MM.1S (cell line): ENCODE data around the gene SORBS2.
"Not testable (repeated sequence)": the region's sequence is repeated elsewhere in the genome, so short reads cannot be mapped to it uniquely, and the experiment has no call there.

Experiments
- DNase-seq: peaks from one replicate; pipeline ENCODE4 v3.0.0-alpha.2; 2015
- H2AFZ ChIP-seq: fragments of 300-600 bp; sonication (generic); 2 replicates; pipeline ENCODE4 v1.6.0; 2016; ENCODE audit warnings: antibody characterized with exemption, low read length
- H3F3A ChIP-seq: fragments of 300-600 bp; sonication (generic); 2 replicates; pipeline ENCODE4 v1.6.1; 2016; ENCODE audit warnings: mild to moderate bottlenecking, antibody characterized with exemption, low read length, moderate library complexity, mixed read lengths; ENCODE audit not compliant: insufficient read depth
- H3K27ac ChIP-seq: fragments of 300-600 bp; sonication (generic); 2 replicates; pipeline ENCODE4 v1.5.1; 2016; ENCODE audit warnings: mild to moderate bottlenecking, low read length
- H3K27me3 ChIP-seq: fragments of 300-600 bp; sonication (generic); replicated peaks from 2 replicates; pipeline ENCODE4 v1.6.0; 2016; ENCODE audit warnings: low read length; ENCODE audit not compliant: insufficient read depth
- H3K36me3 ChIP-seq: fragments of 300-600 bp; sonication (generic); replicated peaks from 2 replicates; pipeline ENCODE4 v1.6.1; 2016; ENCODE audit warnings: mild to moderate bottlenecking, low read length, mixed read lengths; ENCODE audit not compliant: insufficient read depth
- H3K4me1 ChIP-seq: fragments of 300-600 bp; sonication (generic); 2 replicates; pipeline ENCODE4 v1.6.1; 2016; ENCODE audit warnings: low read length, mixed read lengths
- H3K4me2 ChIP-seq: fragments of 300-600 bp; sonication (generic); 2 replicates; pipeline ENCODE4 v1.6.0; 2016; ENCODE audit warnings: low read depth, low read length
- H3K4me3 ChIP-seq: fragments of 300-600 bp; sonication (generic); 2 replicates; pipeline ENCODE4 v1.5.1; 2016; ENCODE audit warnings: low read length, mixed read lengths
- H3K79me2 ChIP-seq: fragments of 300-600 bp; sonication (generic); 2 replicates; pipeline ENCODE4 v1.6.1; 2016; ENCODE audit warnings: mixed run types, low read length, mixed read lengths
- H3K9ac ChIP-seq: fragments of 300-600 bp; sonication (generic); 2 replicates; pipeline ENCODE4 v1.6.1; 2016; ENCODE audit warnings: low read length, mixed read lengths
- H3K9me2 ChIP-seq: fragments of 300-600 bp; sonication (generic); replicated peaks from 2 replicates; pipeline ENCODE4 v1.6.1; 2016; ENCODE audit warnings: mild to moderate bottlenecking, low read length, mixed read lengths; ENCODE audit not compliant: insufficient read depth
- H3K9me3 ChIP-seq: fragments of 300-600 bp; sonication (generic); replicated peaks from 2 replicates; pipeline ENCODE4 v1.6.1; 2016; ENCODE audit warnings: mild to moderate bottlenecking, low read length, mixed read lengths; ENCODE audit not compliant: insufficient read depth
- H4K20me1 ChIP-seq: fragments of 300-600 bp; sonication (generic); 2 replicates; pipeline ENCODE4 v1.6.1; 2016; ENCODE audit warnings: mild to moderate bottlenecking, low read length, moderate library complexity, mixed read lengths; ENCODE audit not compliant: insufficient read depth
- CTCF ChIP-seq: fragments of 300-600 bp; sonication (generic); IDR thresholded peaks from 2 replicates; pipeline ENCODE4 v1.5.1; 2016; ENCODE audit warnings: antibody characterized with exemption, low read length, mixed read lengths
- EZH2 ChIP-seq: fragments of 300-600 bp; sonication (generic); optimal IDR thresholded peaks from 2 replicates; pipeline ENCODE3; 2017; ENCODE audit warnings: low read depth, mild to moderate bottlenecking, antibody characterized with exemption, low read length, mixed read lengths
- EZH2phosphoT487 ChIP-seq: fragments of 300-600 bp; sonication (generic); IDR thresholded peaks from 2 replicates; pipeline ENCODE4 v1.6.1; 2018; ENCODE audit warnings: antibody characterized with exemption, low read length

Gene SORBS2

GRCh38 chr4:185716141-185716551 is 95.8 kb downstream of the SORBS2 start:
- Histone ChIP-seq H3K9me2 (no peaks in the 10 kb centered on the region), H3K27ac (no peak overlapping the region), H3K79me2 (no peaks in the 10 kb centered on the region), H3K4me1 (no peaks in the 10 kb centered on the region), H3K9ac (no peak overlapping the region), H2AFZ (no peak overlapping the region), H3K36me3 (no peaks in the 10 kb centered on the region), H3F3A (no peaks in the 10 kb centered on the region), H3K4me2 (no peak overlapping the region), H4K20me1 (no peaks in the 10 kb centered on the region), H3K4me3 (no peak overlapping the region), H3K27me3 (no peaks in the 10 kb centered on the region), H3K9me3 (no peaks in the 10 kb centered on the region)
- DNase-seq: no peak
- TF ChIP-seq EZH2phosphoT487: no peak

GRCh38 chr4:185714524-185714923 is 97.5 kb downstream of the SORBS2 start:
- H3K27me3 ChIP-seq, H3K36me3 ChIP-seq, H3F3A ChIP-seq, H3K4me3 ChIP-seq, H3K27ac ChIP-seq, H3K9me2 ChIP-seq, DNase-seq, H4K20me1 ChIP-seq, H2AFZ ChIP-seq, H3K9me3 ChIP-seq, H3K9ac ChIP-seq, H3K4me1 ChIP-seq, H3K4me2 ChIP-seq, H3K79me2 ChIP-seq: not testable (repeated sequence)

DNA sequence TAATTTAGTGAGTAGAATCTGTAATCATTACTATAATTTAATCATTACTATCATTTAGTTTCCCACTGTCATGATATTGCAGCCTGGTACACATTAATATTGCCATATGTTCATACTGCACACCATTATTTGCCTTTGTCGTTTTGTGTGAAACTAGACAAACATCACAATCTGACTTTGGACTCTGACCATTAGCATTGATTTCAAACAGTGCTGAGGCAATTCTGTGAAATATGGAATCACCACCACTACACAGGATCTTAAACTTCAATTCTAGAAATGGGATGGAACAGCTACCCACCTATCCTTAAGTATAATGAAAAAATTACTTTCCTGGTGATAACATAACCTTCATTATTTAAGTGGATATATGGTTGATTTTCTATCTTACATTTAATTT is 98.3 kb downstream of the SORBS2 start:
- no peaks in the 10 kb centered on the region for H3K9me2 ChIP-seq
- no peak for DNase-seq
- TF ChIP-seq EZH2 (no peak), CTCF (no peak), EZH2phosphoT487 (no peak)
- H3K27me3 ChIP-seq: no peaks in the 10 kb centered on the region
- no peak overlapping the region for H3K27ac ChIP-seq
- H3K4me3 ChIP-seq: no peak overlapping the region
- H3F3A ChIP-seq: no peaks in the 10 kb centered on the region
- H3K9ac ChIP-seq: no peak overlapping the region
- H4K20me1 ChIP-seq: no peaks in the 10 kb centered on the region
- no peak overlapping the region for H2AFZ ChIP-seq
- no peaks in the 10 kb centered on the region for H3K36me3 ChIP-seq
- no peak overlapping the region for H3K4me2 ChIP-seq
- no peaks in the 10 kb centered on the region for H3K9me3 ChIP-seq
- no peaks in the 10 kb centered on the region for H3K79me2 ChIP-seq
- H3K4me1 ChIP-seq: no peaks in the 10 kb centered on the region

GRCh38 chr4:185713272-185713671 is 98.7 kb downstream of the SORBS2 start:
- H3K36me3 ChIP-seq: no peaks in the 10 kb centered on the region
- H3K27ac ChIP-seq: no peak overlapping the region
- no peaks in the 10 kb centered on the region for H3K9me3 ChIP-seq
- TF ChIP-seq EZH2: no peak
- no peaks in the 10 kb centered on the region for H3K4me1 ChIP-seq
- H3K9me2 ChIP-seq: no peaks in the 10 kb centered on the region
- H3F3A ChIP-seq: no peaks in the 10 kb centered on the region
- H3K27me3 ChIP-seq: no peaks in the 10 kb centered on the region
- no peak for DNase-seq
- H4K20me1 ChIP-seq: no peaks in the 10 kb centered on the region
- H3K4me3 ChIP-seq: no peak overlapping the region
- H3K4me2 ChIP-seq: no peak overlapping the region
- H3K79me2 ChIP-seq: no peaks in the 10 kb centered on the region
- no peak overlapping the region for H3K9ac ChIP-seq
- no peak overlapping the region for H2AFZ ChIP-seq

DNA sequence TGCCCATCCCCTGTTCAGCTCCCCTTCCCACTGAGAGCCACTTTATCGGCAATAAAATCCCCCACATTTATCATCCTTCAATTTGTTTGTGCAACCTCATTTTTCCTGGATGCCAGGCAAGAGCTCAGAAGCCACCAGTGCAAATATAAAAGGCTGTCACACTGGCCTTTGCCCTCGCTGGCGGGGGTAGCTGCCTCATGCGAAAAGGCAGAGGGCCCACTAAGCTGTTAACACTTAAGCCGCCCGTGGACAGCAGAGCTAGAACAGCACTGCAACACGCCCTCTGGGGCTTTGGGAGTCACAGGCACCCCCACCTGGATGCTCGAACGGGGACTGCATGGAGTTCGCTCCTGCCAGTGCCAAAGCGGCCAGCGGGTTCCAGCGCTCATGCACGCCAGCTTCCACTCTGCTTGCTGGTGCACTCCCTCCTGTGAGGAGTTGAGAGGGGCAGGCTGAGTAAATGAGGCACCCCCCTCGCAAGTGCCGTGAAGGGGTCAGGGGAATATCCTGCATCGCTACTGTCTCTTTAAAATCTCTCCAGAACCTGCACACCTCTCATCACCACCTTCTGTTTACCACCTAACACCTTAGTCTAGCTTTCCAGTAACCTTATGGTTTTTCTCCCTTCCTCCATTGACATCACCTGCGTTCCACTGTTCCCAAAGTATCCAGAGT is 99.5 kb downstream of the SORBS2 start:
- Histone ChIP-seq H3K4me3 (no peak overlapping the region), H3K27ac (no peak overlapping the region)

More for the DNA sequence above, 99.5 kb downstream of the SORBS2 start:
- Histone ChIP-seq H3K27me3 (no peaks in the 10 kb centered on the region), H3K36me3 (no peaks in the 10 kb centered on the region), H3K9me2 (no peaks in the 10 kb centered on the region), H3F3A (no peaks in the 10 kb centered on the region), H3K4me2 (no peak overlapping the region), H3K79me2 (no peaks in the 10 kb centered on the region), H3K4me1 (no peaks in the 10 kb centered on the region), H2AFZ (no peak overlapping the region), H3K9me3 (no peaks in the 10 kb centered on the region), H3K9ac (no peak overlapping the region), H4K20me1 (no peaks in the 10 kb centered on the region)
- no peak for DNase-seq
- no peak for TF ChIP-seq CTCF
- TF ChIP-seq EZH2phosphoT487: no peak
- TF ChIP-seq EZH2: no peak
